PC-3 (cell line): ENCODE data around the gene IGFBPL1. TPM values are rescaled to one million over a fixed set of nuclear protein-coding genes. Genes with fewer than 3 reads are reported as not detected.

ENCODE experiments used
- ATAC-seq: fragments of 200-7000 bp; cut with Tn5 transposase; 2 replicates; pipeline ENCODE4 v1.9.1; 2020; ENCODE audit warnings: mild to moderate bottlenecking, moderate library complexity
- BruUV-seq: library from RNA; stranded (reverse); fragments of 400-500 nt; replicated peaks from 2 replicates; lab custom pipeline; 2021; lab: Mats Ljungman, UMichigan
- CTCF ChIA-PET: fragments of 300-600 bp; sonication (Branson Sonifier 250); formaldehyde crosslinking; loops from one replicate; lab custom pipeline; 2022; ENCODE audit warnings: antibody characterized with exemption; lab: Charles Lee
- POLR2A ChIA-PET: fragments of 300-600 bp; sonication (Branson Sonifier 250); formaldehyde crosslinking; loops from one replicate; lab custom pipeline; 2022; ENCODE audit warnings: antibody characterized with exemption; ENCODE audit not compliant: unreplicated experiment; lab: Charles Lee
- DNase-seq: peaks from one replicate; pipeline ENCODE4 v3.0.0-alpha.2; 2015
- H2AFZ ChIP-seq: fragments of 300-600 bp; sonication (generic); 2 replicates; pipeline ENCODE4 v1.6.0; 2016; ENCODE audit warnings: antibody characterized with exemption, low read length
- H3F3A ChIP-seq: fragments of 300-600 bp; sonication (generic); one replicate; pipeline ENCODE4 v1.6.0; 2017; ENCODE audit warnings: antibody characterized with exemption, low read length, control low read depth, mild to moderate bottlenecking; ENCODE audit not compliant: unreplicated experiment
- H3K27ac ChIP-seq: fragments of 300-600 bp; sonication (generic); 2 replicates; pipeline ENCODE4 v1.5.1; 2016; ENCODE audit warnings: mild to moderate bottlenecking, low read length
- H3K27me3 ChIP-seq: fragments of 300-600 bp; sonication (generic); 2 replicates; pipeline ENCODE4 v1.6.1; 2016; ENCODE audit warnings: low read length, mixed read lengths
- H3K36me3 ChIP-seq: fragments of 300-600 bp; sonication (generic); 2 replicates; pipeline ENCODE4 v1.6.1; 2016; ENCODE audit warnings: low read depth, mixed run types, low read length, mixed read lengths
- H3K4me1 ChIP-seq: fragments of 300-600 bp; sonication (generic); 2 replicates; pipeline ENCODE4 v1.5.1; 2016; ENCODE audit warnings: low read length; ENCODE audit not compliant: insufficient read depth
- H3K4me2 ChIP-seq: fragments of 300-600 bp; sonication (generic); 2 replicates; pipeline ENCODE4 v1.6.0; 2016; ENCODE audit warnings: low read length
- H3K4me3 ChIP-seq: fragments of 300-600 bp; sonication (generic); 2 replicates; pipeline ENCODE4 v1.5.1; 2016; ENCODE audit warnings: mild to moderate bottlenecking, low read length, mixed read lengths
- H3K79me2 ChIP-seq: fragments of 300-600 bp; sonication (generic); 2 replicates; pipeline ENCODE4 v1.6.1; 2017; ENCODE audit warnings: low read length, mixed read lengths
- H3K9ac ChIP-seq: fragments of 300-600 bp; sonication (generic); 2 replicates; pipeline ENCODE4 v1.6.0; 2016; ENCODE audit warnings: mild to moderate bottlenecking, low read length
- H3K9me2 ChIP-seq: fragments of 300-600 bp; sonication (generic); replicated peaks from 2 replicates; pipeline ENCODE4 v1.6.1; 2016; ENCODE audit warnings: mixed run types, low read length, mixed read lengths
- H3K9me3 ChIP-seq: fragments of 300-600 bp; sonication (generic); 2 replicates; pipeline ENCODE4 v1.6.1; 2016; ENCODE audit warnings: low read length, mixed read lengths
- H4K20me1 ChIP-seq: fragments of 300-600 bp; sonication (generic); 2 replicates; pipeline ENCODE4 v1.6.1; 2016; ENCODE audit warnings: low read length, mixed read lengths
- CTCF ChIP-seq: fragments of 300-600 bp; sonication (generic); conservative IDR thresholded peaks from 2 replicates; pipeline ENCODE4 v1.5.1; 2017; ENCODE audit warnings: antibody characterized with exemption, low read depth, mild to moderate bottlenecking, low read length
- EZH2 ChIP-seq: fragments of 300-600 bp; sonication (generic); IDR thresholded peaks from one replicate; pipeline ENCODE4 v1.6.1; 2017; ENCODE audit warnings: antibody characterized with exemption, mild to moderate bottlenecking, low read length; ENCODE audit not compliant: unreplicated experiment
- EZH2phosphoT487 ChIP-seq: fragments of 300-600 bp; sonication (generic); IDR thresholded peaks from 2 replicates; pipeline ENCODE4 v1.6.1; 2018; ENCODE audit warnings: mild to moderate bottlenecking, antibody characterized with exemption, low read length, borderline replicate concordance
- intact Hi-C: fragments of 100-400 bp; cut with micrococcal nuclease; formaldehyde crosslinking; loops from 2 replicates; pipeline ENCODE4 v1.9.0; 2023
- total RNA-seq: library from RNA; depleted of rRNA; stranded (reverse); fragments of >200 nt; gene quantifications from 2 replicates; pipeline ENCODE4 v1.2.3, GENCODE V29; 2014

IGFBPL1 gene
- total RNA-seq, 1 experiment from 2014 or later = 0.66 TPM

DNA sequence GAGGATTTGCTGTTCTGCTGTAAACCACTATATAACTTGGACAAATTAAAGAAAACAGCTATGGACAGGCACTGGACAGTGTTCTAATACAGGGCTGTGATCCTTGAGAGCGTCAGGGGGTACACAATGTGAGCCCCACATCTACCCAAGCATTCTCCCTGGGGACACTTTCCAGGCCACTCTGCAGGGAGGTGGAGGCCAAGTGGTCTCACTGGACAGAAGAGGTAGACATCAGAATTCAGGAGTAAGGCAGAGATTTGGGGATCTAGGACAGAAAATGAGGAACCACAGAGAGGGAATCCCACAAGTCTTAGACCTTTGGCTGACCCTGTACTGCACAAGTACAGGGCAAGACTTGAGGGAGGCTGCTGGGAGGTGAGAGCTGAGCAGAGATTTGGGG is 3.8 kb upstream of the IGFBPL1 start:
- intact Hi-C loops = no loop called here
- Histone ChIP-seq H3K9me2 (no peaks in the 10 kb centered on the region), H3K27me3 (peaks cover 27% of the 10 kb centered on the region), H3K36me3 (no peaks in the 10 kb centered on the region), H3K4me1 (no peaks in the 10 kb centered on the region), H4K20me1 (no peaks in the 10 kb centered on the region), H3K4me3 (no peak overlapping the region), H3K9me3 (no peaks in the 10 kb centered on the region), H3F3A (no peaks in the 10 kb centered on the region), H3K9ac (no peak overlapping the region), H3K4me2 (no peak overlapping the region), H2AFZ (no peak overlapping the region), H3K27ac (no peak overlapping the region), H3K79me2 (no peaks in the 10 kb centered on the region)
- ChIA-PET CTCF (no interaction called here), POLR2A (no interaction called here)
- TF ChIP-seq EZH2 (no peak), CTCF (no peak), EZH2phosphoT487 (no peak)
- no peak for DNase-seq
- BruUV-seq = no TSS peak
- no peak for ATAC-seq

DNA sequence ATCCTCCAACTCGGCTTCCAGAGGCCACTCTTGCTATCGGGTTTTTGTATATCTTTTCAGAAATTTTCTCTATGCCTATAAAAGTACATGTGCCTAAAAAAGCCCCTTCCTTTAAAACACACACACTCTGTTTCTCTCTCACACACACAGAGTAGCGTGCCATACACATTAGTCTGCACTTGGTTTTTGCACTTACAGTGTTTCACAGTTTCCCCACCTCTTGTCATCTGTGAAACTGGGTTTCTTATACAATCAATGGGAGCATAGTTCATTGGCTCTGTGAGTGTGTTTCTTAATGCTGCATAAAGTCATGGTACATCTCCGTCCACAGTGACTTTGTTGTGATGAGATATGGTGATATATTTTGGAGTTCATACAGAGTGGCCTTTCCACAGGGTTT is 664 bp upstream of the IGFBPL1 start:
- ATAC-seq (no peak), DNase-seq (no peak)
- Histone ChIP-seq H3K27me3 (peaks cover 27% of the 10 kb centered on the region), H3K9me3 (no peaks in the 10 kb centered on the region), H3K9me2 (no peaks in the 10 kb centered on the region), H3K4me3 (no peak overlapping the region), H3F3A (no peaks in the 10 kb centered on the region), H3K79me2 (no peaks in the 10 kb centered on the region), H3K36me3 (no peaks in the 10 kb centered on the region), H2AFZ (no peak overlapping the region), H3K4me2 (no peak overlapping the region), H3K4me1 (no peaks in the 10 kb centered on the region), H3K27ac (no peak overlapping the region), H3K9ac (no peak overlapping the region), H4K20me1 (no peaks in the 10 kb centered on the region)
- TF ChIP-seq CTCF = no peak
- no peak for TF ChIP-seq EZH2
- no peak for TF ChIP-seq EZH2phosphoT487
- intact Hi-C loops = no loop called here
- ChIA-PET POLR2A (no interaction called here), CTCF (no interaction called here)
- BruUV-seq = no TSS peak

- peaks cover 27% of the 10 kb centered on the region for H3K27me3 ChIP-seq
- TF ChIP-seq EZH2phosphoT487 = no peak
Measured at GRCh38 chr9:38423273-38423972, 831 bp downstream of the IGFBPL1 start.

More at GRCh38 chr9:38423273-38423972, 831 bp downstream of the IGFBPL1 start:
- H3K9me2 ChIP-seq = no peaks in the 10 kb centered on the region
- H3F3A ChIP-seq = no peaks in the 10 kb centered on the region
- no peaks in the 10 kb centered on the region for H3K9me3 ChIP-seq
- H4K20me1 ChIP-seq = no peaks in the 10 kb centered on the region
- no peak overlapping the region for H3K4me2 ChIP-seq
- no TSS peak for BruUV-seq
- CTCF ChIA-PET = no interaction called here
- no peak overlapping the region for H2AFZ ChIP-seq
- POLR2A ChIA-PET = no interaction called here
- H3K27ac ChIP-seq = no peak overlapping the region
- no peaks in the 10 kb centered on the region for H3K4me1 ChIP-seq
- H3K9ac ChIP-seq = no peak overlapping the region
- intact Hi-C loops = no loop called here
- H3K4me3 ChIP-seq = no peak overlapping the region
- no peaks in the 10 kb centered on the region for H3K36me3 ChIP-seq
- no peaks in the 10 kb centered on the region for H3K79me2 ChIP-seq
- no peak for DNase-seq
- no peak for ATAC-seq
